Anterior cingulate cortex (tissue), 58 donors: ENCODE results near the gene OR2T3.
"Not testable (repeated sequence)": the region's sequence is repeated elsewhere in the genome, so short reads cannot be mapped to it uniquely, and the experiment has no call there.

Experiments used
- DNase-seq, 58 donors: peaks; one replicate each; lab custom pipeline; 2025; lab: John Stamatoyannopoulos, UW

Gene OR2T3

GRCh38 chr1:248473051-248473450 is at the start of gene OR2T3:
OR2T3 (plus strand) TSS chr1:248473351; CDS start chr1:248473351, 0 bp downstream.
- DNase-seq: not testable (repeated sequence)

GRCh38 chr1:248427526-248428191 is 45.5 kb upstream of the OR2T3 start:
- DNase-seq: not testable (repeated sequence)

GRCh38 chr1:248428192-248428533 is 45.0 kb upstream of the OR2T3 start:
- DNase-seq: not testable (repeated sequence)

GRCh38 chr1:248431683-248432082 is 41.5 kb upstream of the OR2T3 start:
- DNase-seq: not testable (repeated sequence)

GRCh38 chr1:248432201-248432600 is 41.0 kb upstream of the OR2T3 start:
- DNase-seq: not testable (repeated sequence)

- not testable (repeated sequence) for DNase-seq
Observed at GRCh38 chr1:248433811-248434415, 39.2 kb upstream of the OR2T3 start.

- not testable (repeated sequence) for DNase-seq
Observed at GRCh38 chr1:248434913-248435312, 38.2 kb upstream of the OR2T3 start.

- DNase-seq: not testable (repeated sequence)
Observed at GRCh38 chr1:248436303-248436702, 36.8 kb upstream of the OR2T3 start.

- not testable (repeated sequence) for DNase-seq
Observed at GRCh38 chr1:248438668-248439067, 34.5 kb upstream of the OR2T3 start.

- DNase-seq: not testable (repeated sequence)
Observed at GRCh38 chr1:248439283-248439682, 33.9 kb upstream of the OR2T3 start.

GRCh38 chr1:248442500-248443277 is 30.5 kb upstream of the OR2T3 start:
- not testable (repeated sequence) for DNase-seq

GRCh38 chr1:248444603-248445002 is 28.5 kb upstream of the OR2T3 start:
- DNase-seq: not testable (repeated sequence)

GRCh38 chr1:248445399-248445798 is 27.8 kb upstream of the OR2T3 start, which contains the start of gene OR2T2:
OR2T2 (plus strand) TSS chr1:248445637; CDS start chr1:248452798, 7,161 bp downstream.
- DNase-seq: not testable (repeated sequence)

GRCh38 chr1:248448409-248449074 is 24.6 kb upstream of the OR2T3 start:
- DNase-seq: not testable (repeated sequence)

GRCh38 chr1:248449821-248450465 is 23.2 kb upstream of the OR2T3 start:
- DNase-seq: not testable (repeated sequence)

GRCh38 chr1:248450466-248451145 is 22.5 kb upstream of the OR2T3 start:
- not testable (repeated sequence) for DNase-seq

GRCh38 chr1:248453619-248454018 is 19.5 kb upstream of the OR2T3 start:
- not testable (repeated sequence) for DNase-seq

- not testable (repeated sequence) for DNase-seq
Observed at GRCh38 chr1:248455045-248455444, 18.1 kb upstream of the OR2T3 start.

- DNase-seq: not testable (repeated sequence)
Observed at GRCh38 chr1:248456635-248457034, 16.5 kb upstream of the OR2T3 start.
